ENCODE measurements around the gene EAPP.
"Not testable (repeated sequence)": the region's sequence is repeated elsewhere in the genome, so short reads cannot be mapped to it uniquely, and the experiment has no call there.

EAPP gene

DNA sequence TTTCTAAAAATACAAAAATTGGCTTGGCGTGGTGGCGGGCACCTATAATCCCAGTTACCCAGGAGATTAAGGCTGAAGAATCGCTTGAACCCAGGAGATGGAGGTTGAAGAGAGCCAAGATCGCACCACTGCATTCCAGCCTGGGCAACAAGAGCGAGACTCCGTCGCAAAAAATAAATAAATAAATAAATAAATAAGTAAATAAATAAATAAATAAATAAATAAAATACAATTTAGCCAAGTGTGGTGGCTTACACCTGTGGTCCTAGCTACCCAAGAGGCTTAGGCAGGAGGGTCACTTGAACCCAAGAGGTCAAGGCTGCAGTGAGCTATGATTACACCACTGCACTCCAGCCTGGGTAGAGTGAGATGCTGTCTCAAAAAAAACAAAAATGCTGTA lies 51.0 kb downstream of the EAPP start:
- Histone ChIP-seq H3K4me3 (ENCODE audit: low read length in 2 of 2) (no peak overlapping the region), H3K36me3 (ENCODE audit: control insufficient read depth in 2 of 2, insufficient read depth in 2 of 2, low read length in 2 of 2) (no peaks in the 10 kb centered on the region), H3K27me3 (ENCODE audit: control insufficient read depth in 2 of 2, insufficient read depth in 2 of 2, low read length in 2 of 2) (no peaks in the 10 kb centered on the region), H3K9ac (ENCODE audit: low read depth in 1 of 2, low read length in 2 of 2) (no peak overlapping the region), H3K9me3 (ENCODE audit: control insufficient read depth in 2 of 2, low read length in 2 of 2) (no peaks in the 10 kb centered on the region), H3K4me1 (ENCODE audit: control insufficient read depth in 2 of 2, insufficient read depth in 2 of 2, low read length in 2 of 2) (no peaks in the 10 kb centered on the region), H3K27ac (ENCODE audit: low read depth in 2 of 2, low read length in 2 of 2) (no peak overlapping the region)

DNA sequence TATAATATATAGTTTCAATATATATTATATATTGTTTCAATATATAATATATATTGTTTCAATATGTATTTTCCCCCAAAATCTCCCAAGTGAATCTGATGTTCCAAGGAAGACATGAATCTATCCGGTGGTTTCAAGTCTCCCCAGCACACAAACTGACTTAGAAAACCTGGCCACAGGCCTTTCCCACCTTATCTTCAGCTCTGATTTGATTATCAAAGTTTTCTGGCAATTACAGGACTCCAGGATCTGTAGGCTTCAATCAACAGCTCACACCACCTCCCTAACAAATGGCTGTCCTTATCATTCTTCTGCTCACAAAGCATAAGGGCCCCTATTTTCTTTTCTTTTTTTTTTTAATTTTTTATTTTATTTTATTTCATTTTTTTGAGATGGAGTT lies 54.8 kb downstream of the EAPP start:
- Histone ChIP-seq H3K4me3 (ENCODE audit: low read length in 2 of 2) (no peak overlapping the region), H3K36me3 (ENCODE audit: control insufficient read depth in 2 of 2, insufficient read depth in 2 of 2, low read length in 2 of 2) (no peaks in the 10 kb centered on the region), H3K27me3 (ENCODE audit: control insufficient read depth in 2 of 2, insufficient read depth in 2 of 2, low read length in 2 of 2) (no peaks in the 10 kb centered on the region), H3K9me3 (ENCODE audit: control insufficient read depth in 2 of 2, low read length in 2 of 2) (no peaks in the 10 kb centered on the region), H3K4me1 (ENCODE audit: control insufficient read depth in 2 of 2, insufficient read depth in 2 of 2, low read length in 2 of 2) (no peaks in the 10 kb centered on the region), H3K27ac (ENCODE audit: low read depth in 2 of 2, low read length in 2 of 2) (no peak overlapping the region), H3K9ac (ENCODE audit: low read depth in 1 of 2, low read length in 2 of 2) (no peak overlapping the region)

- Histone ChIP-seq H3K4me1 (ENCODE audit: control insufficient read depth in 2 of 2, insufficient read depth in 2 of 2, low read length in 2 of 2) (no peaks in the 10 kb centered on the region), H3K9me3 (ENCODE audit: control insufficient read depth in 2 of 2, low read length in 2 of 2) (no peaks in the 10 kb centered on the region), H3K4me3 (ENCODE audit: low read length in 2 of 2) (no peak overlapping the region), H3K27ac (ENCODE audit: low read depth in 2 of 2, low read length in 2 of 2) (no peak overlapping the region), H3K9ac (ENCODE audit: low read depth in 1 of 2, low read length in 2 of 2) (no peak overlapping the region), H3K27me3 (ENCODE audit: control insufficient read depth in 2 of 2, insufficient read depth in 2 of 2, low read length in 2 of 2) (no peaks in the 10 kb centered on the region), H3K36me3 (ENCODE audit: control insufficient read depth in 2 of 2, insufficient read depth in 2 of 2, low read length in 2 of 2) (no peaks in the 10 kb centered on the region)
Observed at GRCh38 chr14:34482463-34482862, 57.0 kb downstream of the EAPP start.

GRCh38 chr14:34479694-34480093 lies 59.8 kb downstream of the EAPP start:
- H3K9ac ChIP-seq (ENCODE audit: low read depth in 1 of 2, low read length in 2 of 2), result no peak overlapping the region
- no peaks in the 10 kb centered on the region for H3K27me3 ChIP-seq (ENCODE audit: control insufficient read depth in 2 of 2, insufficient read depth in 2 of 2, low read length in 2 of 2)
- no peaks in the 10 kb centered on the region for H3K4me1 ChIP-seq (ENCODE audit: control insufficient read depth in 2 of 2, insufficient read depth in 2 of 2, low read length in 2 of 2)
- no peaks in the 10 kb centered on the region for H3K36me3 ChIP-seq (ENCODE audit: control insufficient read depth in 2 of 2, insufficient read depth in 2 of 2, low read length in 2 of 2)
- H3K4me3 ChIP-seq (ENCODE audit: low read length in 2 of 2), result no peak overlapping the region
- H3K9me3 ChIP-seq (ENCODE audit: control insufficient read depth in 2 of 2, low read length in 2 of 2), result no peaks in the 10 kb centered on the region
- H3K27ac ChIP-seq (ENCODE audit: low read depth in 2 of 2, low read length in 2 of 2), result no peak overlapping the region

DNA sequence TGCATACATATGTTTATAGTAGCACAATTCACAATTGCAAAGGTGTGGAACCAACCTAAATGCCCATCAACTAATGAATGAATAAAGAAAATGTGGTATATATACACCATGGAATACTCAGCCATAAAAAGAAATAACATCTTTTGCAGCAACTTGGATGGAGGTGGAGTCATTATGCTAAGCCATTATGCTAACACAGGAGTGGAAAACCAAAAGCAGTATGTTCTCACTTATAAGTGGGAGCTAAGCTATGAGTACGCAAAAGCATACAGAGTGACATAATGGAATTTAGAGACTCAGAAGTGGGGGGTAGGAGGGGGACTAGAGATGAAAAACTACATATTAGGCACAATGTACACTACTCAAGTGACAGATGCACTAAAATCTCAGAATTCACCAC lies 61.2 kb downstream of the EAPP start:
- no peaks in the 10 kb centered on the region for H3K4me1 ChIP-seq (ENCODE audit: control insufficient read depth in 2 of 2, insufficient read depth in 2 of 2, low read length in 2 of 2)
- no peak overlapping the region for H3K9ac ChIP-seq (ENCODE audit: low read depth in 1 of 2, low read length in 2 of 2)
- no peaks in the 10 kb centered on the region for H3K27me3 ChIP-seq (ENCODE audit: control insufficient read depth in 2 of 2, insufficient read depth in 2 of 2, low read length in 2 of 2)
- H3K9me3 ChIP-seq (ENCODE audit: control insufficient read depth in 2 of 2, low read length in 2 of 2), result no peaks in the 10 kb centered on the region
- H3K4me3 ChIP-seq (ENCODE audit: low read length in 2 of 2), result no peak overlapping the region
- no peak overlapping the region for H3K27ac ChIP-seq (ENCODE audit: low read depth in 2 of 2, low read length in 2 of 2)
- no peaks in the 10 kb centered on the region for H3K36me3 ChIP-seq (ENCODE audit: control insufficient read depth in 2 of 2, insufficient read depth in 2 of 2, low read length in 2 of 2)

- H3K27me3 ChIP-seq (ENCODE audit: control insufficient read depth in 2 of 2, insufficient read depth in 2 of 2, low read length in 2 of 2); H3K4me1 ChIP-seq (ENCODE audit: control insufficient read depth in 2 of 2, insufficient read depth in 2 of 2, low read length in 2 of 2); H3K27ac ChIP-seq (ENCODE audit: low read depth in 2 of 2, low read length in 2 of 2); H3K9ac ChIP-seq (ENCODE audit: low read depth in 1 of 2, low read length in 2 of 2); H3K4me3 ChIP-seq (ENCODE audit: low read length in 2 of 2); H3K36me3 ChIP-seq (ENCODE audit: control insufficient read depth in 2 of 2, insufficient read depth in 2 of 2, low read length in 2 of 2); H3K9me3 ChIP-seq (ENCODE audit: control insufficient read depth in 2 of 2, low read length in 2 of 2): not testable (repeated sequence)
Observed at GRCh38 chr14:34476036-34476435, 63.5 kb downstream of the EAPP start.

- H3K27ac ChIP-seq (ENCODE audit: low read depth in 2 of 2, low read length in 2 of 2), result no peak overlapping the region
- no peaks in the 10 kb centered on the region for H3K9me3 ChIP-seq (ENCODE audit: control insufficient read depth in 2 of 2, low read length in 2 of 2)
- H3K4me3 ChIP-seq (ENCODE audit: low read length in 2 of 2), result no peak overlapping the region
- H3K27me3 ChIP-seq (ENCODE audit: control insufficient read depth in 2 of 2, insufficient read depth in 2 of 2, low read length in 2 of 2), result no peaks in the 10 kb centered on the region
- no peak overlapping the region for H3K9ac ChIP-seq (ENCODE audit: low read depth in 1 of 2, low read length in 2 of 2)
- no peaks in the 10 kb centered on the region for H3K36me3 ChIP-seq (ENCODE audit: control insufficient read depth in 2 of 2, insufficient read depth in 2 of 2, low read length in 2 of 2)
- no peaks in the 10 kb centered on the region for H3K4me1 ChIP-seq (ENCODE audit: control insufficient read depth in 2 of 2, insufficient read depth in 2 of 2, low read length in 2 of 2)
Observed at GRCh38 chr14:34475163-34475562, 64.3 kb downstream of the EAPP start.

DNA sequence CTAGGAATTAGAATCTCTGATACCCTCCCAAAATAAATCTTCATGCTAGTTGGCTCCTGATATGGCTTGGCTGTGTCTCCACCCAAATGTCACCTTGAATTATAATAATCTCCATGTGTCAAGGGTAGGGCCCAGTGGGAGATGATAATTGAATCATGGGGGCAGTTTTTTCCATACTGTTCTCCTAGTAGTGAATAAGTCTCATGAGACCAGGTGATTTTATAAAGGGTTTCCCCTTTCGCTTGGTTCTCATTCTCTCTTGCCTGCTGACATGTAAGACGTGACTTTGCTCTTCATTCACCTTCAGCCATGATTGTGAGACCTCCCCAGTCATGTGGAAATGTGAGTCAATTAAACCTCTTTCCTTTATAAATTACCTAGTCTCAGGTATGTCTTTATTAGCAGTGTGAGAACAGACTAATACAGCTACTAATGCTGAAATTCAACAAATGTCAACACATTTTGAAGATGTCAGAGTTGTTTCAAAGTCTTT lies 65.3 kb downstream of the EAPP start:
- no peaks in the 10 kb centered on the region for H3K36me3 ChIP-seq (ENCODE audit: control insufficient read depth in 2 of 2, insufficient read depth in 2 of 2, low read length in 2 of 2)
- H3K27ac ChIP-seq (ENCODE audit: low read depth in 2 of 2, low read length in 2 of 2), result no peak overlapping the region
- no peaks in the 10 kb centered on the region for H3K4me1 ChIP-seq (ENCODE audit: control insufficient read depth in 2 of 2, insufficient read depth in 2 of 2, low read length in 2 of 2)
- H3K9ac ChIP-seq (ENCODE audit: low read depth in 1 of 2, low read length in 2 of 2), result no peak overlapping the region
- H3K27me3 ChIP-seq (ENCODE audit: control insufficient read depth in 2 of 2, insufficient read depth in 2 of 2, low read length in 2 of 2), result no peaks in the 10 kb centered on the region
- H3K9me3 ChIP-seq (ENCODE audit: control insufficient read depth in 2 of 2, low read length in 2 of 2), result no peaks in the 10 kb centered on the region
- no peak overlapping the region for H3K4me3 ChIP-seq (ENCODE audit: low read length in 2 of 2)

DNA sequence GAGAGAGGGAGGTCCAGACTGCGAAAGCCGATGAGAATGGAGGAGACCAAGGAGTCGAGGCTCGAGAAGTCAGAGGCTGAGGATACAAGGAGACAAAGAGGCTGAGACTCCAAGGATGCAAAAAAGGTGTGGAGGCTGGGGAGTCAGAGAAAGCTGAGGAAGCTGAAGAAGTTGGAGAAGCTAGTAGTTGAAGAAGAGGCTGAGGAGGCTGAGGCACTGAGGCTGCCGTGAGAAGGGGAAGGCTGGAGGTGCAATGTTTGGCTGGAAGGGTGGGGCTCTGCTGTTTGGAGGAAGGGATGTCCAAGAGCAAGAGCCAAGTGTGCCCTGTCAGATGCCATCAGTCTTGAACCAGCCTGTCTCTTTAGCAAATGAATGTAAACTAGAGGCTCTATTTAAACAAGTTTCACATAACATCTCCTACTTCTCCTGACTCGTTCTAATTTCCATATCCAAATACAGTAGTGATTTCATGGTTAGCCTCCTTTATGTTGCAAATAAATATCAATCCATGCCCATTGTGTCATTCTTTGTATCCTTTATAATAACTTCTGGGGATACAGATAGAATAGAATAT lies 66.7 kb downstream of the EAPP start:
- no peaks in the 10 kb centered on the region for H3K4me1 ChIP-seq (ENCODE audit: control insufficient read depth in 2 of 2, insufficient read depth in 2 of 2, low read length in 2 of 2)
- no peaks in the 10 kb centered on the region for H3K36me3 ChIP-seq (ENCODE audit: control insufficient read depth in 2 of 2, insufficient read depth in 2 of 2, low read length in 2 of 2)
- no peaks in the 10 kb centered on the region for H3K9me3 ChIP-seq (ENCODE audit: control insufficient read depth in 2 of 2, low read length in 2 of 2)
- H3K4me3 ChIP-seq (ENCODE audit: low read length in 2 of 2), result no peak overlapping the region
- no peak overlapping the region for H3K27ac ChIP-seq (ENCODE audit: low read depth in 2 of 2, low read length in 2 of 2)
- no peaks in the 10 kb centered on the region for H3K27me3 ChIP-seq (ENCODE audit: control insufficient read depth in 2 of 2, insufficient read depth in 2 of 2, low read length in 2 of 2)
- H3K9ac ChIP-seq (ENCODE audit: low read depth in 1 of 2, low read length in 2 of 2), result no peak overlapping the region

GRCh38 chr14:34470319-34470718 lies 69.2 kb downstream of the EAPP start:
- H3K27me3 ChIP-seq (ENCODE audit: control insufficient read depth in 2 of 2, insufficient read depth in 2 of 2, low read length in 2 of 2), result no peaks in the 10 kb centered on the region
- H3K36me3 ChIP-seq (ENCODE audit: control insufficient read depth in 2 of 2, insufficient read depth in 2 of 2, low read length in 2 of 2), result no peaks in the 10 kb centered on the region
- H3K27ac ChIP-seq (ENCODE audit: low read depth in 2 of 2, low read length in 2 of 2), result no peak overlapping the region
- H3K4me3 ChIP-seq (ENCODE audit: low read length in 2 of 2), result no peak overlapping the region
- peaks cover 0 to 3% of the 10 kb centered on the region in 2 donors for H3K4me1 ChIP-seq (ENCODE audit: control insufficient read depth in 2 of 2, insufficient read depth in 2 of 2, low read length in 2 of 2)
- no peaks in the 10 kb centered on the region for H3K9me3 ChIP-seq (ENCODE audit: control insufficient read depth in 2 of 2, low read length in 2 of 2)
- no peak overlapping the region for H3K9ac ChIP-seq (ENCODE audit: low read depth in 1 of 2, low read length in 2 of 2)

DNA sequence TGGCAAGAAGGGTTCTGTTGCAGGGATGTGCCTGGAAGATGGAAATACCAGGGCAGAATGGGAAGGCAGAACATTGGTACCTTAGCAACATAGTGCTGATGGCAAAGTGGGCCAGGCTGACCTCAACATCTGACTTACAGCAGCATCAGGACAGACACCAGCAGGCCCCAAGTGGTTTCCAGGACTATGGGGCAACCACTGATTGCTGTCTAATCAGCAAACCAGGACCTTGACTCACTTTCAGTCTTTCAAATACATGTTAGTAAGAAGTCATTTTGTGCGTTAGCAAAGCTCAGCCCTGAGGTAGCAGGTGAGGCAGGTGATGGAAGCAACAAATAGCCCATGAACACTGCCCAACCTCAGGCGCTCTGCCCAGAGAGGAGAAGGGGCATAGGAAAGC lies 72.8 kb downstream of the EAPP start:
- no peak overlapping the region for H3K27ac ChIP-seq (ENCODE audit: low read depth in 2 of 2, low read length in 2 of 2)
- peaks cover 5 to 7% of the 10 kb centered on the region in 2 donors for H3K4me1 ChIP-seq (ENCODE audit: control insufficient read depth in 2 of 2, insufficient read depth in 2 of 2, low read length in 2 of 2)
- H3K9ac ChIP-seq (ENCODE audit: low read depth in 1 of 2, low read length in 2 of 2), result no peak overlapping the region
- H3K9me3 ChIP-seq (ENCODE audit: control insufficient read depth in 2 of 2, low read length in 2 of 2), result no peaks in the 10 kb centered on the region
- H3K4me3 ChIP-seq (ENCODE audit: low read length in 2 of 2), result no peak overlapping the region
- H3K36me3 ChIP-seq (ENCODE audit: control insufficient read depth in 2 of 2, insufficient read depth in 2 of 2, low read length in 2 of 2), result no peaks in the 10 kb centered on the region
- no peaks in the 10 kb centered on the region for H3K27me3 ChIP-seq (ENCODE audit: control insufficient read depth in 2 of 2, insufficient read depth in 2 of 2, low read length in 2 of 2)

All from mucosa of rectum (tissue), 2 donors.